Body of pancreas (tissue), 4 donors: Measurements from ENCODE around the gene WWOX.

Experiments used
- POLR2A ChIP-seq, 3 donors: fragments of 450-650 bp; IDR thresholded peaks; one replicate each; pipeline ENCODE4 v1.6.1; 2016; ENCODE audit warnings: antibody characterized with exemption in 3 of 3, mild to moderate bottlenecking in 2 of 3
- TF ChIP-seq, protein P1 (sequence below), 7 experiments: fragments of 450-650 bp in 4 of 7; fragments of 200-600 bp in 3 of 7; sonication (generic) in 3 of 7; IDR thresholded peaks; one replicate each; pipeline ENCODE4 v1.5.1; 2016 to 2019; ENCODE audit warnings: antibody characterized with exemption in 7 of 7

DNA sequence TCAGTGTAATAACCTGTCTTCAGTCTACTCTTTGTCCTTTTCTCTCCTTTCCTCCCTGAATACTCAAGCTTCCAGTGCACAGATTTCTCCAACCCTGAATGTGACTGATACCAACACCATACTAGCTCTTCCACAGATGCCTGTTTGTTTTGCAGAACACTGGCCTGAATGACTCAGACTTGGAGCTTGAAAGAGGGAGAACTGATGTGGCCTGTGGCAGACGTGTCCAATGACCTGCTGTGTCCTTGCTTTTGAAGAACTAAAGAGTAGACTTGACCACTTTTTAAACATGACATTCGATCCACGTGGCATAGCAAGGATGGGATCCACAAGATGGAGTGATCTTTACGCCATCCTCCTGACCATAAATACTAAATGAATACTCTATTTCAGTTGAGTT, 361.0 kb downstream of the WWOX start:
- TF ChIP-seq, protein P1, sequence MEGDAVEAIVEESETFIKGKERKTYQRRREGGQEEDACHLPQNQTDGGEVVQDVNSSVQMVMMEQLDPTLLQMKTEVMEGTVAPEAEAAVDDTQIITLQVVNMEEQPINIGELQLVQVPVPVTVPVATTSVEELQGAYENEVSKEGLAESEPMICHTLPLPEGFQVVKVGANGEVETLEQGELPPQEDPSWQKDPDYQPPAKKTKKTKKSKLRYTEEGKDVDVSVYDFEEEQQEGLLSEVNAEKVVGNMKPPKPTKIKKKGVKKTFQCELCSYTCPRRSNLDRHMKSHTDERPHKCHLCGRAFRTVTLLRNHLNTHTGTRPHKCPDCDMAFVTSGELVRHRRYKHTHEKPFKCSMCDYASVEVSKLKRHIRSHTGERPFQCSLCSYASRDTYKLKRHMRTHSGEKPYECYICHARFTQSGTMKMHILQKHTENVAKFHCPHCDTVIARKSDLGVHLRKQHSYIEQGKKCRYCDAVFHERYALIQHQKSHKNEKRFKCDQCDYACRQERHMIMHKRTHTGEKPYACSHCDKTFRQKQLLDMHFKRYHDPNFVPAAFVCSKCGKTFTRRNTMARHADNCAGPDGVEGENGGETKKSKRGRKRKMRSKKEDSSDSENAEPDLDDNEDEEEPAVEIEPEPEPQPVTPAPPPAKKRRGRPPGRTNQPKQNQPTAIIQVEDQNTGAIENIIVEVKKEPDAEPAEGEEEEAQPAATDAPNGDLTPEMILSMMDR (IDR thresholded peaks at IDR 0.05), result no peak
- no peak for TF ChIP-seq POLR2A (IDR thresholded peaks at IDR 0.05)
